ENCODE results near the gene CLDN24. TPM values are rescaled to one million over a fixed set of nuclear protein-coding genes. Genes with fewer than 3 reads are reported as not detected.

Gene CLDN24
- total and polyA plus RNA-seq, 2 experiments from 2014 or later: 0.94 TPM; not detected in 1

DNA sequence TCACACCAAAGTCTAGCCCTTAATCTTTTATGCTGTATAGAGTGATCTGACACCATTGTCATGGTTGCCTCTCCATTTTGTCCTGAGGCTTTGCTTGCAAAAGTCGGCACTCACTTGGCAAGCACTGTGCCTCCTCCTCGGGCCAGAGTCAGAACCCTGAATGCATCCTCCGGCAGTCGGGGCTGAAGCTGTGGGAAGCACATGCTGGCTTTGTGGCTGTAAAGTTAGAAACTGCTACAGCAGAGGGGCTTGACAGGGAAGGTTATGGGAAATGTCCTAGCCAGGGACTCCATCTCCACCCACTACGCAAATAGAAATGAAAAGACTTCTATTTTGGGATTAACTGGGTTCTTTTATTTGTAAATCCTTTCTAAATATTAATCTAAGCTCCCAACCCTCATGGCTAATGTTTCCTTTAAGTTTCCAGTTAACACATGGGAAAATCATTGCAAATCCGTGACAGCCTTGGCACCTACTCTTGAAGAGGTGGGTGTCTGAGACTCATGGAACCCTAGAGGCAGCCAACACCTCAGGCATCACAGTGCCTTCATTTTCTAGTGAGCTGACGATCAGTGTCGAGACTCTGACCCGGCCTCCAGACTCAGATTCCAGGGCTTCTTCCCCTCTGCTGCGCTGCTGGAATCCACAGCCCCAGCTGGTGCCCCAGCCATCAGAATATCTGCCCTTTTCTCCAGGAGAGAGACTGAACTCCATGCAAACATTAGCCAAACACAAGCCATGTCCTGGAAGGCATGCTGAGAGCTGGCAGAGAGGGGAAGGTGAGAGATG is 7.9 kb upstream of the CLDN24 start:
- no peak for DNase-seq (ENCODE audit: low spot score)
- Histone ChIP-seq H3K9me3 (ENCODE audit: low read depth) (peaks cover 5% of the 10 kb centered on the region), H3K79me2 (no peaks in the 10 kb centered on the region)

DNA sequence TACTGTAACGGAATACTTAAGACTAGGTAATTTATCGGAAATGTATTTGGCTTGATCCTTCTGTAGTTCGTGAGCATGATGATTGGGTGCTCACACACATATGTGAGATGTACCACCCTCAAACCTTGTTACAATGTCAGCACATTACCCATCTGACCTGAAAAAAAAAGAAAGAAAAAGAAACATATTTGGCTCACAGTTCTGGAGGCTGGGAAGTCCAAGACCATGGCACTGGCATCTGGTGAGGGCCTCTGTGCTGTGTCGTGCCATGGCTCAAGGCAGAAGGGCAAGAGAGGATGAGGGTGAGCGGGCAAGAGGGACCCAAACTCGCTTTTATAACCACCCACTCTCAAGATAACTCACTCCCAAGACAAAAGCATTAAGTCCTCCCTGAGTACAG is 7.0 kb upstream of the CLDN24 start:
- Histone ChIP-seq H3K9me3 (ENCODE audit: low read depth) (peaks cover 5% of the 10 kb centered on the region), H3K9me2 (replicated peaks; ENCODE audit: insufficient read depth) (no peaks in the 10 kb centered on the region)

More for the DNA sequence above, 7.9 kb upstream of the CLDN24 start:
- 71% methylated on average over 10 of the region's 10 CpGs for whole genome bisulfite sequencing (ENCODE audit: low lambda C conversion rate, missing lambda C conversion rate)
- H2AFZ ChIP-seq: no peak overlapping the region
- H3K36me3 ChIP-seq (replicated peaks; ENCODE audit: insufficient read depth, low read depth): no peaks in the 10 kb centered on the region
- no peaks in the 10 kb centered on the region for H4K20me1 ChIP-seq (ENCODE audit: insufficient read depth, poor library complexity, severe bottlenecking)
- H3K4me1 ChIP-seq (ENCODE audit: insufficient read depth): peaks cover 3% of the 10 kb centered on the region
- no peaks in the 10 kb centered on the region for H3K27me3 ChIP-seq
- no peaks in the 10 kb centered on the region for H3K9me2 ChIP-seq (replicated peaks; ENCODE audit: insufficient read depth)
- H3K4me2 ChIP-seq: no peak overlapping the region
- no peak overlapping the region for H3K27ac ChIP-seq
- no peak overlapping the region for H3K4me3 ChIP-seq
- TF ChIP-seq, protein P1, sequence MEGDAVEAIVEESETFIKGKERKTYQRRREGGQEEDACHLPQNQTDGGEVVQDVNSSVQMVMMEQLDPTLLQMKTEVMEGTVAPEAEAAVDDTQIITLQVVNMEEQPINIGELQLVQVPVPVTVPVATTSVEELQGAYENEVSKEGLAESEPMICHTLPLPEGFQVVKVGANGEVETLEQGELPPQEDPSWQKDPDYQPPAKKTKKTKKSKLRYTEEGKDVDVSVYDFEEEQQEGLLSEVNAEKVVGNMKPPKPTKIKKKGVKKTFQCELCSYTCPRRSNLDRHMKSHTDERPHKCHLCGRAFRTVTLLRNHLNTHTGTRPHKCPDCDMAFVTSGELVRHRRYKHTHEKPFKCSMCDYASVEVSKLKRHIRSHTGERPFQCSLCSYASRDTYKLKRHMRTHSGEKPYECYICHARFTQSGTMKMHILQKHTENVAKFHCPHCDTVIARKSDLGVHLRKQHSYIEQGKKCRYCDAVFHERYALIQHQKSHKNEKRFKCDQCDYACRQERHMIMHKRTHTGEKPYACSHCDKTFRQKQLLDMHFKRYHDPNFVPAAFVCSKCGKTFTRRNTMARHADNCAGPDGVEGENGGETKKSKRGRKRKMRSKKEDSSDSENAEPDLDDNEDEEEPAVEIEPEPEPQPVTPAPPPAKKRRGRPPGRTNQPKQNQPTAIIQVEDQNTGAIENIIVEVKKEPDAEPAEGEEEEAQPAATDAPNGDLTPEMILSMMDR (IDR thresholded peaks at IDR 0.05; ENCODE audit: poor library complexity): no peak
- TF ChIP-seq EZH2 (IDR thresholded peaks at IDR 0.05; ENCODE audit: borderline replicate concordance) (no peak), EZH2phosphoT487 (IDR thresholded peaks at IDR 0.05; ENCODE audit: low read depth, severe bottlenecking, unreplicated experiment) (no peak)

DNA sequence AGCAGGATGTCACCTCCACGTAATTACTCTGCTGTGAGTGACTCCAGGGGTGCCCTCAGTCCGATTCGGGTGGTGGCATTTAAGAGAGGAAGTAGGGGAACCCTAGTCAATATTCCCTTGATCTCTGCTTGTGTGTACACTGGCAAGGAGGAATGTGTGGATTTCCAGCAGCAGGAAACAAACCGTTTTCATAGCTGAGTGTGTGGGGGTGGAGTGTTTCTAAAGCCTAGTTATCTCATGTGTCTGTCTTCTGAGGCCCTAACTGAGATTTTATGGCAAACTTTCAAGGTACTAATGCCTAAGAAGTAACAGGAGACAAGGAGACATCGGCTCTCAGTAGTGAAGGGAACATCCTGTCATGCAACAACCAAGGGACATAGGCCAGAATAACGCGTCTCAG is 6.6 kb upstream of the CLDN24 start:
- Histone ChIP-seq H3K4me1 (ENCODE audit: insufficient read depth) (peaks cover 3% of the 10 kb centered on the region), H3K36me3 (replicated peaks; ENCODE audit: insufficient read depth, low read depth) (no peaks in the 10 kb centered on the region), H3K9me3 (ENCODE audit: low read depth) (peaks cover 5% of the 10 kb centered on the region), H2AFZ (no peak overlapping the region), H3K27ac (peak overlapping the region; percentile 32), H3K4me3 (no peak overlapping the region), H3K79me2 (no peaks in the 10 kb centered on the region), H3K4me2 (no peak overlapping the region), H4K20me1 (ENCODE audit: insufficient read depth, poor library complexity, severe bottlenecking) (no peaks in the 10 kb centered on the region), H3K9me2 (replicated peaks; ENCODE audit: insufficient read depth) (no peaks in the 10 kb centered on the region), H3K27me3 (no peaks in the 10 kb centered on the region)
- peak; percentile 29 for DNase-seq (ENCODE audit: low spot score)
- TF ChIP-seq EZH2 (IDR thresholded peaks at IDR 0.05; ENCODE audit: borderline replicate concordance): no peak
- no peak for TF ChIP-seq EZH2phosphoT487 (IDR thresholded peaks at IDR 0.05; ENCODE audit: low read depth, severe bottlenecking, unreplicated experiment)
- TF ChIP-seq, protein P1 (IDR thresholded peaks at IDR 0.05; ENCODE audit: poor library complexity): no peak
- WGBS (ENCODE audit: low lambda C conversion rate, missing lambda C conversion rate): 42% methylated on average over 7 of the region's 7 CpGs

More for the DNA sequence above, 7.0 kb upstream of the CLDN24 start:
- Histone ChIP-seq H2AFZ (no peak overlapping the region), H4K20me1 (ENCODE audit: insufficient read depth, poor library complexity, severe bottlenecking) (no peaks in the 10 kb centered on the region), H3K4me3 (no peak overlapping the region), H3K27me3 (no peaks in the 10 kb centered on the region), H3K79me2 (no peaks in the 10 kb centered on the region), H3K27ac (peak overlapping the region; percentile 3), H3K4me2 (no peak overlapping the region), H3K36me3 (replicated peaks; ENCODE audit: insufficient read depth, low read depth) (no peaks in the 10 kb centered on the region), H3K4me1 (ENCODE audit: insufficient read depth) (peaks cover 3% of the 10 kb centered on the region)
- 87% methylated on average over 6 of the region's 6 CpGs for WGBS (ENCODE audit: low lambda C conversion rate, missing lambda C conversion rate)
- no peak for DNase-seq (ENCODE audit: low spot score)
- TF ChIP-seq, protein P1 (IDR thresholded peaks at IDR 0.05; ENCODE audit: poor library complexity): no peak
- TF ChIP-seq EZH2phosphoT487 (IDR thresholded peaks at IDR 0.05; ENCODE audit: low read depth, severe bottlenecking, unreplicated experiment): no peak
- no peak for TF ChIP-seq EZH2 (IDR thresholded peaks at IDR 0.05; ENCODE audit: borderline replicate concordance)
